Heart left ventricle (tissue), 16 donors: Measurements from ENCODE around the gene RET. TPM values are rescaled to one million over a fixed set of nuclear protein-coding genes. Genes with fewer than 3 reads are reported as not detected.

Experiments used
- ATAC-seq, 4 donors: fragments of 200-7000 bp; cut with Tn5 transposase; one replicate each; pipeline ENCODE4 v1.9.1; 2020 to 2022; ENCODE audit warnings: moderate library complexity in 4 of 4, mild to moderate bottlenecking in 3 of 4, moderate number of reproducible peaks in 1 of 4
- DNase-seq, 5 donors: peaks; one replicate each; pipeline ENCODE4 v3.0.0-alpha.2; 2020
- H3K27ac ChIP-seq, 12 donors: fragments of 200-600 bp; sonication (generic) in 4 of 12; one replicate each; pipeline versions ENCODE4 v1.5.0 to v1.8.0; 2016 to 2022; ENCODE audit warnings: mild to moderate bottlenecking in 2 of 12
- H3K27me3 ChIP-seq, 9 donors: fragments of 200-600 bp; sonication (generic) in 2 of 9; one replicate each; pipeline versions ENCODE4 v1.5.1 to v1.8.0; 2016 to 2022; ENCODE audit warnings: mild to moderate bottlenecking in 3 of 9
- H3K36me3 ChIP-seq, 9 donors: fragments of 200-600 bp; sonication (generic) in 2 of 9; one replicate each; pipeline versions ENCODE4 v1.5.0 to v1.8.0; 2018 to 2022; ENCODE audit warnings: mild to moderate bottlenecking in 2 of 9
- H3K4me1 ChIP-seq, 12 donors: fragments of 200-600 bp; sonication (generic) in 4 of 12; one replicate each; pipeline versions ENCODE4 v1.5.0 to v1.8.0; 2016 to 2022; ENCODE audit warnings: mild to moderate bottlenecking in 3 of 12
- H3K4me3 ChIP-seq, 12 donors: fragments of 200-600 bp; sonication (generic) in 4 of 12; one replicate each; pipeline versions ENCODE4 v1.5.0 to v1.8.0; 2017 to 2022; ENCODE audit warnings: mild to moderate bottlenecking in 9 of 12, moderate library complexity in 4 of 12
- H3K9me3 ChIP-seq, 12 donors: fragments of 200-600 bp; sonication (generic) in 4 of 12; one replicate each; pipeline versions ENCODE4 v1.5.0 to v1.8.0; 2016 to 2022; ENCODE audit warnings: mild to moderate bottlenecking in 1 of 12
- CTCF ChIP-seq, 12 donors: fragments of 200-600 bp; sonication (generic) in 4 of 12; IDR thresholded peaks; one replicate each; pipeline versions ENCODE4 v1.5.0 to v1.8.0; 2018 to 2022; ENCODE audit warnings: antibody characterized with exemption in 12 of 12, mild to moderate bottlenecking in 5 of 12
- POLR2A ChIP-seq, 2 donors: fragments of 450-650 bp; IDR thresholded peaks; one replicate each; pipeline ENCODE4 v1.6.1; 2017; ENCODE audit warnings: antibody characterized with exemption in 2 of 2, mild to moderate bottlenecking in 2 of 2, moderate library complexity in 2 of 2
- WGBS, 4 donors: extraction: QIAGEN DNeasy Blood & Tissue Kit in 2 of 4; methylation state at CpG; one replicate each; pipeline versions ENCODE4 v1.1.5 to v1.1.7; 2013 to 2018; 5-methylcytosine and 5-hydroxymethylcytosine counted together
- intact Hi-C, 10 donors: fragments of 100-400 bp; cut with DNase I; formaldehyde crosslinking; loops; one replicate each; pipeline versions ENCODE4 v1.11.1 to v1.14.2; 2022
- polyA plus RNA-seq, 2 donors: library from polyadenylated mRNA; stranded (reverse); fragments of 200-250 nt; gene quantifications; one replicate each; pipeline ENCODE4 v1.2.3, GENCODE V29; 2013
- total RNA-seq, 9 donors: library from RNA; depleted of rRNA in 2 of 9; stranded (reverse); fragments of >200 nt in 2 of 9; fragmentation: NEBNext Ultra II Directional in 3 of 9; extraction: Animal tissue kit (Norgen Biotek cat#: 25700) in 3 of 9; gene quantifications; one replicate each; pipeline versions ENCODE4 v1.1.0 to v1.2.4, GENCODE V29; 2016 to 2023
- donor health status: ischemic (EF 13 %, LVEDD 7.1; RV severe dilation, severe dysfunction).
- donor health status: healthy with polysubstance abuse.
- donor health status: DM: no; HTN: yes; CAD: no.
- donor health status: DM: no; HTN: no; CAD: no.
- donor health status: ischemic (EF 25% LVEDD 6.9; RV normal size, moderate dysfunction).
- donor health status: ischemic (EF 25% LVEDD 5.7; RV mildly dilated, moderate dysfunction).
- donor health status: healthy.
- donor health status: DM: yes; HTN: yes; CAD: no.
- donor health status: ischemic (EF 35%, LVEDD 5.7; RV mildly dilated, moderate dysfunction).
- donor health status: nonischemic (EF 11% LVEDD 7.7; RV severe dilation, severe dysfunction).
- donor health status: DM: yes; HTN: yes; CAD: no.
- donor health status: PGD.
- donor health status: ischemic (EF 29% LVEDD 5.4; RV normal size, mild dysfunction).
- donor health status: nonischemic (EF 23%, LVEDD 6.1; RV moderate dilation, normal function).

RET gene
- total and polyA plus RNA-seq, 11 donors = 0.12 to 3.3 (median 0.66) TPM

- DNase-seq (peak in 2 of 5 donors; percentile 2 to 11), ATAC-seq (no peak)
- Histone ChIP-seq H3K36me3 (no peaks in the 10 kb centered on the region), H3K27me3 (no peaks in the 10 kb centered on the region), H3K27ac (no peak overlapping the region), H3K4me3 (no peak overlapping the region), H3K4me1 (peaks cover 0 to 25% (median 4%) of the 10 kb centered on the region in 12 donors), H3K9me3 (no peaks in the 10 kb centered on the region)
- TF ChIP-seq POLR2A (IDR thresholded peaks at IDR 0.05) = no peak
- TF ChIP-seq CTCF (IDR thresholded peaks at IDR 0.05) = no peak
- WGBS, 4 donors = 75 to 89% (median 88%) methylated on average over 6 to 18 of the region's 18 CpGs
- intact Hi-C loops = no loop called here
Observed at GRCh38 chr10:43117777-43118583, 41.1 kb downstream of the RET start.

DNA sequence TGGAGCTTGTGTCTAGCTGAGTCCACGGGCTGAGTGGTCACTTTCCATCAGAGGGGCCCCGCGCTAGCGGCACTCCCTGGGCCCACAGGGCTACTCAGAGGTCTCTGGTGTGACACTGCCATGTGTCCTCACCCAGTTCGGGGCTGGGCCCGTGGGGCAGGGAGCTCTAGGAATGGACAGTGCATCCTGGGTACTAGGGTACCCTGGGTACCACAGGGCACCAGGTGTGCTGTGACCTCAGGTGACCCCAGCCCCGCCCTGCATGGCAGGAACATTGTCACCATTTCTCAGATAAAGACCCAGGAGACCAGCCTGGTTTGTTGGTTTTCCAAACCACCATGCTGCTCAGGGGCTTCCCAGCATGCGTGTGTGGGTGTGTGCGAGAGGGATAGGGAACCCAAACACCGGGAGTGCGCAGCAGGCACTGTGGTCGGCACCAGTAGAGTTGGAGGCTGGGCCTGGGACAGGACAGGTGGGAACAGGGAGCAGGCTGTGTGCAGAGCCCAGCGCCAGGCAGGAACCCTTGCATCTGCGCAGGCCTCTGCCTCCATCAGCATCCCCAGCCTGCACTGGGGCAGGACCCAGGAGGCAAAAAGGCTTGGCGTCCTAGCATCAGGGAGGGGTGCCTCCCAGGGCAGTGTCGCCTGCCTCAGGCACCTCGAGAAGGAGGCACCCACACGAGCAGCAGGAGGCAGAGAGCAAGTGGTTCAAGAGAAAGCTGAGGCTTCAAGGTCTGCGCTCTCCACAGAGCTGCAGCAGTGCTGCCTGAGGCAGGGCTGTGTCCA is 42.0 kb downstream of the RET start:
- TF ChIP-seq POLR2A (IDR thresholded peaks at IDR 0.05) = no peak
- no peak for TF ChIP-seq CTCF (IDR thresholded peaks at IDR 0.05)
- Histone ChIP-seq H3K36me3 (no peaks in the 10 kb centered on the region), H3K27ac (no peak overlapping the region), H3K27me3 (no peaks in the 10 kb centered on the region), H3K9me3 (no peaks in the 10 kb centered on the region), H3K4me3 (no peak overlapping the region), H3K4me1 (peaks cover 0 to 25% (median 4%) of the 10 kb centered on the region in 12 donors)
- intact Hi-C loops = no loop called here
- ATAC-seq = no peak
- 85 to 99% (median 91%) methylated on average over 12 to 19 of the region's 19 CpGs for WGBS, 4 donors
- DNase-seq = peak in 2 of 5 donors; percentile 17 to 18

GRCh38 chr10:43119416-43120115 is 42.7 kb downstream of the RET start:
- intact Hi-C loops = no loop called here
- no peak overlapping the region for H3K4me3 ChIP-seq
- 92 to 94% (median 93%) methylated on average over 15 to 31 of the region's 31 CpGs for WGBS, 4 donors
- H3K4me1 ChIP-seq = peaks cover 0 to 25% (median 4%) of the 10 kb centered on the region in 12 donors
- no peak for ATAC-seq
- no peaks in the 10 kb centered on the region for H3K9me3 ChIP-seq
- H3K36me3 ChIP-seq = no peaks in the 10 kb centered on the region
- no peak overlapping the region for H3K27ac ChIP-seq
- peak in 2 of 5 donors; percentile 15 to 23 for DNase-seq
- TF ChIP-seq CTCF (IDR thresholded peaks at IDR 0.05) = no peak
- TF ChIP-seq POLR2A (IDR thresholded peaks at IDR 0.05) = no peak
- peaks cover 0 to 4% (median 0%) of the 10 kb centered on the region in 9 donors for H3K27me3 ChIP-seq
